ENCODE data around the gene TBX6. TPM values are rescaled to one million over a fixed set of nuclear protein-coding genes. Genes with fewer than 3 reads are reported as not detected.

TBX6 gene
- total RNA-seq, 1 experiment from 2014 or later = 5.1 TPM

GRCh38 chr16:30112197-30113030, 20.7 kb upstream of the TBX6 start (continued):
- TF ChIP-seq, protein P1, sequence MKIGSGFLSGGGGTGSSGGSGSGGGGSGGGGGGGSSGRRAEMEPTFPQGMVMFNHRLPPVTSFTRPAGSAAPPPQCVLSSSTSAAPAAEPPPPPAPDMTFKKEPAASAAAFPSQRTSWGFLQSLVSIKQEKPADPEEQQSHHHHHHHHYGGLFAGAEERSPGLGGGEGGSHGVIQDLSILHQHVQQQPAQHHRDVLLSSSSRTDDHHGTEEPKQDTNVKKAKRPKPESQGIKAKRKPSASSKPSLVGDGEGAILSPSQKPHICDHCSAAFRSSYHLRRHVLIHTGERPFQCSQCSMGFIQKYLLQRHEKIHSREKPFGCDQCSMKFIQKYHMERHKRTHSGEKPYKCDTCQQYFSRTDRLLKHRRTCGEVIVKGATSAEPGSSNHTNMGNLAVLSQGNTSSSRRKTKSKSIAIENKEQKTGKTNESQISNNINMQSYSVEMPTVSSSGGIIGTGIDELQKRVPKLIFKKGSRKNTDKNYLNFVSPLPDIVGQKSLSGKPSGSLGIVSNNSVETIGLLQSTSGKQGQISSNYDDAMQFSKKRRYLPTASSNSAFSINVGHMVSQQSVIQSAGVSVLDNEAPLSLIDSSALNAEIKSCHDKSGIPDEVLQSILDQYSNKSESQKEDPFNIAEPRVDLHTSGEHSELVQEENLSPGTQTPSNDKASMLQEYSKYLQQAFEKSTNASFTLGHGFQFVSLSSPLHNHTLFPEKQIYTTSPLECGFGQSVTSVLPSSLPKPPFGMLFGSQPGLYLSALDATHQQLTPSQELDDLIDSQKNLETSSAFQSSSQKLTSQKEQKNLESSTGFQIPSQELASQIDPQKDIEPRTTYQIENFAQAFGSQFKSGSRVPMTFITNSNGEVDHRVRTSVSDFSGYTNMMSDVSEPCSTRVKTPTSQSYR (CRISPR knock-in tag; IDR thresholded peaks at IDR 0.05) = no peak
- TF ChIP-seq, protein P2, sequence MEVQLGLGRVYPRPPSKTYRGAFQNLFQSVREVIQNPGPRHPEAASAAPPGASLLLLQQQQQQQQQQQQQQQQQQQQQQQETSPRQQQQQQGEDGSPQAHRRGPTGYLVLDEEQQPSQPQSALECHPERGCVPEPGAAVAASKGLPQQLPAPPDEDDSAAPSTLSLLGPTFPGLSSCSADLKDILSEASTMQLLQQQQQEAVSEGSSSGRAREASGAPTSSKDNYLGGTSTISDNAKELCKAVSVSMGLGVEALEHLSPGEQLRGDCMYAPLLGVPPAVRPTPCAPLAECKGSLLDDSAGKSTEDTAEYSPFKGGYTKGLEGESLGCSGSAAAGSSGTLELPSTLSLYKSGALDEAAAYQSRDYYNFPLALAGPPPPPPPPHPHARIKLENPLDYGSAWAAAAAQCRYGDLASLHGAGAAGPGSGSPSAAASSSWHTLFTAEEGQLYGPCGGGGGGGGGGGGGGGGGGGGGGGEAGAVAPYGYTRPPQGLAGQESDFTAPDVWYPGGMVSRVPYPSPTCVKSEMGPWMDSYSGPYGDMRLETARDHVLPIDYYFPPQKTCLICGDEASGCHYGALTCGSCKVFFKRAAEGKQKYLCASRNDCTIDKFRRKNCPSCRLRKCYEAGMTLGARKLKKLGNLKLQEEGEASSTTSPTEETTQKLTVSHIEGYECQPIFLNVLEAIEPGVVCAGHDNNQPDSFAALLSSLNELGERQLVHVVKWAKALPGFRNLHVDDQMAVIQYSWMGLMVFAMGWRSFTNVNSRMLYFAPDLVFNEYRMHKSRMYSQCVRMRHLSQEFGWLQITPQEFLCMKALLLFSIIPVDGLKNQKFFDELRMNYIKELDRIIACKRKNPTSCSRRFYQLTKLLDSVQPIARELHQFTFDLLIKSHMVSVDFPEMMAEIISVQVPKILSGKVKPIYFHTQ (CRISPR knock-in tag; IDR thresholded peaks at IDR 0.05) = no peak
- TF ChIP-seq, protein P3, sequence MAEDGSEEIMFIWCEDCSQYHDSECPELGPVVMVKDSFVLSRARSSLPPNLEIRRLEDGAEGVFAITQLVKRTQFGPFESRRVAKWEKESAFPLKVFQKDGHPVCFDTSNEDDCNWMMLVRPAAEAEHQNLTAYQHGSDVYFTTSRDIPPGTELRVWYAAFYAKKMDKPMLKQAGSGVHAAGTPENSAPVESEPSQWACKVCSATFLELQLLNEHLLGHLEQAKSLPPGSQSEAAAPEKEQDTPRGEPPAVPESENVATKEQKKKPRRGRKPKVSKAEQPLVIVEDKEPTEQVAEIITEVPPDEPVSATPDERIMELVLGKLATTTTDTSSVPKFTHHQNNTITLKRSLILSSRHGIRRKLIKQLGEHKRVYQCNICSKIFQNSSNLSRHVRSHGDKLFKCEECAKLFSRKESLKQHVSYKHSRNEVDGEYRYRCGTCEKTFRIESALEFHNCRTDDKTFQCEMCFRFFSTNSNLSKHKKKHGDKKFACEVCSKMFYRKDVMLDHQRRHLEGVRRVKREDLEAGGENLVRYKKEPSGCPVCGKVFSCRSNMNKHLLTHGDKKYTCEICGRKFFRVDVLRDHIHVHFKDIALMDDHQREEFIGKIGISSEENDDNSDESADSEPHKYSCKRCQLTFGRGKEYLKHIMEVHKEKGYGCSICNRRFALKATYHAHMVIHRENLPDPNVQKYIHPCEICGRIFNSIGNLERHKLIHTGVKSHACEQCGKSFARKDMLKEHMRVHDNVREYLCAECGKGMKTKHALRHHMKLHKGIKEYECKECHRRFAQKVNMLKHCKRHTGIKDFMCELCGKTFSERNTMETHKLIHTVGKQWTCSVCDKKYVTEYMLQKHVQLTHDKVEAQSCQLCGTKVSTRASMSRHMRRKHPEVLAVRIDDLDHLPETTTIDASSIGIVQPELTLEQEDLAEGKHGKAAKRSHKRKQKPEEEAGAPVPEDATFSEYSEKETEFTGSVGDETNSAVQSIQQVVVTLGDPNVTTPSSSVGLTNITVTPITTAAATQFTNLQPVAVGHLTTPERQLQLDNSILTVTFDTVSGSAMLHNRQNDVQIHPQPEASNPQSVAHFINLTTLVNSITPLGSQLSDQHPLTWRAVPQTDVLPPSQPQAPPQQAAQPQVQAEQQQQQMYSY (CRISPR knock-in tag; IDR thresholded peaks at IDR 0.05) = no peak
- TF ChIP-seq USF1 (CRISPR knock-in tag; IDR thresholded peaks at IDR 0.05) = peak; percentile 34; the same call in 1 of the 2 replicates
- TF ChIP-seq, protein P4, sequence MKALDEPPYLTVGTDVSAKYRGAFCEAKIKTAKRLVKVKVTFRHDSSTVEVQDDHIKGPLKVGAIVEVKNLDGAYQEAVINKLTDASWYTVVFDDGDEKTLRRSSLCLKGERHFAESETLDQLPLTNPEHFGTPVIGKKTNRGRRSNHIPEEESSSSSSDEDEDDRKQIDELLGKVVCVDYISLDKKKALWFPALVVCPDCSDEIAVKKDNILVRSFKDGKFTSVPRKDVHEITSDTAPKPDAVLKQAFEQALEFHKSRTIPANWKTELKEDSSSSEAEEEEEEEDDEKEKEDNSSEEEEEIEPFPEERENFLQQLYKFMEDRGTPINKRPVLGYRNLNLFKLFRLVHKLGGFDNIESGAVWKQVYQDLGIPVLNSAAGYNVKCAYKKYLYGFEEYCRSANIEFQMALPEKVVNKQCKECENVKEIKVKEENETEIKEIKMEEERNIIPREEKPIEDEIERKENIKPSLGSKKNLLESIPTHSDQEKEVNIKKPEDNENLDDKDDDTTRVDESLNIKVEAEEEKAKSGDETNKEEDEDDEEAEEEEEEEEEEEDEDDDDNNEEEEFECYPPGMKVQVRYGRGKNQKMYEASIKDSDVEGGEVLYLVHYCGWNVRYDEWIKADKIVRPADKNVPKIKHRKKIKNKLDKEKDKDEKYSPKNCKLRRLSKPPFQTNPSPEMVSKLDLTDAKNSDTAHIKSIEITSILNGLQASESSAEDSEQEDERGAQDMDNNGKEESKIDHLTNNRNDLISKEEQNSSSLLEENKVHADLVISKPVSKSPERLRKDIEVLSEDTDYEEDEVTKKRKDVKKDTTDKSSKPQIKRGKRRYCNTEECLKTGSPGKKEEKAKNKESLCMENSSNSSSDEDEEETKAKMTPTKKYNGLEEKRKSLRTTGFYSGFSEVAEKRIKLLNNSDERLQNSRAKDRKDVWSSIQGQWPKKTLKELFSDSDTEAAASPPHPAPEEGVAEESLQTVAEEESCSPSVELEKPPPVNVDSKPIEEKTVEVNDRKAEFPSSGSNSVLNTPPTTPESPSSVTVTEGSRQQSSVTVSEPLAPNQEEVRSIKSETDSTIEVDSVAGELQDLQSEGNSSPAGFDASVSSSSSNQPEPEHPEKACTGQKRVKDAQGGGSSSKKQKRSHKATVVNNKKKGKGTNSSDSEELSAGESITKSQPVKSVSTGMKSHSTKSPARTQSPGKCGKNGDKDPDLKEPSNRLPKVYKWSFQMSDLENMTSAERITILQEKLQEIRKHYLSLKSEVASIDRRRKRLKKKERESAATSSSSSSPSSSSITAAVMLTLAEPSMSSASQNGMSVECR (CRISPR knock-in tag; IDR thresholded peaks at IDR 0.05; ENCODE audit: borderline replicate concordance) = no peak
- TF ChIP-seq TP53 (CRISPR knock-in tag; IDR thresholded peaks at IDR 0.05) = no peak
- no peak for TF ChIP-seq SOX15 (CRISPR knock-in tag; IDR thresholded peaks at IDR 0.05)
- TF ChIP-seq CBFB (CRISPR knock-in tag; IDR thresholded peaks at IDR 0.05; ENCODE audit: low read depth) = no peak
- no peak for TF ChIP-seq ZNF317 (CRISPR knock-in tag; IDR thresholded peaks at IDR 0.05; ENCODE audit: borderline replicate concordance, low read depth)
- TF ChIP-seq CREB1 (CRISPR knock-in tag; IDR thresholded peaks at IDR 0.05) = no peak
- 0 out of 2 replicates have a peak, but pooled peaks have one; percentile 20 for TF ChIP-seq FOXP1 (CRISPR knock-in tag; IDR thresholded peaks at IDR 0.05; ENCODE audit: borderline replicate concordance)
- TF ChIP-seq NFATC4 (CRISPR knock-in tag; IDR thresholded peaks at IDR 0.05) = no peak
- TF ChIP-seq, protein P5, sequence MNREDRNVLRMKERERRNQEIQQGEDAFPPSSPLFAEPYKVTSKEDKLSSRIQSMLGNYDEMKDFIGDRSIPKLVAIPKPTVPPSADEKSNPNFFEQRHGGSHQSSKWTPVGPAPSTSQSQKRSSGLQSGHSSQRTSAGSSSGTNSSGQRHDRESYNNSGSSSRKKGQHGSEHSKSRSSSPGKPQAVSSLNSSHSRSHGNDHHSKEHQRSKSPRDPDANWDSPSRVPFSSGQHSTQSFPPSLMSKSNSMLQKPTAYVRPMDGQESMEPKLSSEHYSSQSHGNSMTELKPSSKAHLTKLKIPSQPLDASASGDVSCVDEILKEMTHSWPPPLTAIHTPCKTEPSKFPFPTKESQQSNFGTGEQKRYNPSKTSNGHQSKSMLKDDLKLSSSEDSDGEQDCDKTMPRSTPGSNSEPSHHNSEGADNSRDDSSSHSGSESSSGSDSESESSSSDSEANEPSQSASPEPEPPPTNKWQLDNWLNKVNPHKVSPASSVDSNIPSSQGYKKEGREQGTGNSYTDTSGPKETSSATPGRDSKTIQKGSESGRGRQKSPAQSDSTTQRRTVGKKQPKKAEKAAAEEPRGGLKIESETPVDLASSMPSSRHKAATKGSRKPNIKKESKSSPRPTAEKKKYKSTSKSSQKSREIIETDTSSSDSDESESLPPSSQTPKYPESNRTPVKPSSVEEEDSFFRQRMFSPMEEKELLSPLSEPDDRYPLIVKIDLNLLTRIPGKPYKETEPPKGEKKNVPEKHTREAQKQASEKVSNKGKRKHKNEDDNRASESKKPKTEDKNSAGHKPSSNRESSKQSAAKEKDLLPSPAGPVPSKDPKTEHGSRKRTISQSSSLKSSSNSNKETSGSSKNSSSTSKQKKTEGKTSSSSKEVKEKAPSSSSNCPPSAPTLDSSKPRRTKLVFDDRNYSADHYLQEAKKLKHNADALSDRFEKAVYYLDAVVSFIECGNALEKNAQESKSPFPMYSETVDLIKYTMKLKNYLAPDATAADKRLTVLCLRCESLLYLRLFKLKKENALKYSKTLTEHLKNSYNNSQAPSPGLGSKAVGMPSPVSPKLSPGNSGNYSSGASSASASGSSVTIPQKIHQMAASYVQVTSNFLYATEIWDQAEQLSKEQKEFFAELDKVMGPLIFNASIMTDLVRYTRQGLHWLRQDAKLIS (CRISPR knock-in tag; IDR thresholded peaks at IDR 0.05; ENCODE audit: borderline replicate concordance) = no peak
- no peak for TF ChIP-seq KAT7 (CRISPR knock-in tag; IDR thresholded peaks at IDR 0.05; ENCODE audit: borderline replicate concordance)
- no peak for TF ChIP-seq HMGXB4 (CRISPR knock-in tag; IDR thresholded peaks at IDR 0.05)

All from WTC11 (cell line).